Testis (tissue), 3 donors: ENCODE data around the gene HIRA. TPM values are rescaled to one million over a fixed set of nuclear protein-coding genes. Genes with fewer than 3 reads are reported as not detected.
"Not testable (repeated sequence)": the region's sequence is repeated elsewhere in the genome, so short reads cannot be mapped to it uniquely, and the experiment has no call there.

Experiments used
- DNase-seq: peaks from one replicate; pipeline ENCODE4 v3.0.0-alpha.2; 2019
- H3K27ac ChIP-seq, 2 donors: fragments of 200-600 bp; sonication (generic); one replicate each; pipeline ENCODE4 v1.5.1; 2019
- H3K27me3 ChIP-seq: fragments of 200-600 bp; sonication (generic); one replicate; pipeline ENCODE4 v1.5.1; 2019
- H3K36me3 ChIP-seq: fragments of 200-600 bp; sonication (generic); one replicate; pipeline ENCODE4 v1.5.1; 2017; ENCODE audit warnings: low read depth; ENCODE audit errors: missing control alignments
- H3K4me1 ChIP-seq: fragments of 200-600 bp; sonication (generic); one replicate; pipeline ENCODE4 v1.5.1; 2019
- H3K4me3 ChIP-seq, 2 donors: fragments of 200-600 bp; sonication (generic); one replicate each; pipeline ENCODE4 v1.5.1; 2017 to 2019
- H3K9me3 ChIP-seq: fragments of 200-600 bp; sonication (generic); one replicate; pipeline ENCODE4 v1.5.1; 2017
- POLR2A ChIP-seq: fragments of 450-650 bp; IDR thresholded peaks from one replicate; pipeline ENCODE4 v1.6.1; 2017; ENCODE audit warnings: antibody characterized with exemption, mild to moderate bottlenecking, moderate library complexity
- WGBS, 2 donors: methylation state at CpG; one replicate each; pipeline ENCODE4 v1.1.5; 2018; 5-methylcytosine and 5-hydroxymethylcytosine counted together
- intact Hi-C: fragments of 100-400 bp; cut with DNase I; formaldehyde crosslinking; loops from one replicate; pipeline ENCODE4 v1.15.1; 2023; ENCODE audit warnings: low total_unique reads
- polyA plus RNA-seq: library from polyadenylated mRNA; stranded (reverse); fragments of 350-450 nt; fragmentation: Illumina TruSeq; extraction: RNeasy Lipid Tissue Mini Kit (QIAGEN cat#74804); gene quantifications from one replicate; pipeline ENCODE4 v1.2.3, GENCODE V29; 2014; ENCODE audit warnings: low read depth, low replicate concordance; ENCODE audit not compliant: insufficient read depth
- total RNA-seq, 2 donors: library from RNA; depleted of rRNA; stranded (reverse); fragments of >200 nt; gene quantifications; one replicate each; pipeline ENCODE4 v1.2.3, GENCODE V29; 2016
- TF ChIP-seq, protein P1 (sequence below), 3 experiments: fragments of 450-650 bp in 2 of 3; fragments of 200-600 bp in 1 of 3; sonication (generic) in 1 of 3; IDR thresholded peaks; one replicate each; pipeline ENCODE4 v1.5.1; 2016 to 2019; ENCODE audit warnings: antibody characterized with exemption in 3 of 3, mild to moderate bottlenecking in 2 of 3, moderate library complexity in 1 of 3

Gene HIRA
- total and polyA plus RNA-seq, 3 donors from 2014 or later, result 17.7 to 25.7 (median 21.8) TPM

DNA sequence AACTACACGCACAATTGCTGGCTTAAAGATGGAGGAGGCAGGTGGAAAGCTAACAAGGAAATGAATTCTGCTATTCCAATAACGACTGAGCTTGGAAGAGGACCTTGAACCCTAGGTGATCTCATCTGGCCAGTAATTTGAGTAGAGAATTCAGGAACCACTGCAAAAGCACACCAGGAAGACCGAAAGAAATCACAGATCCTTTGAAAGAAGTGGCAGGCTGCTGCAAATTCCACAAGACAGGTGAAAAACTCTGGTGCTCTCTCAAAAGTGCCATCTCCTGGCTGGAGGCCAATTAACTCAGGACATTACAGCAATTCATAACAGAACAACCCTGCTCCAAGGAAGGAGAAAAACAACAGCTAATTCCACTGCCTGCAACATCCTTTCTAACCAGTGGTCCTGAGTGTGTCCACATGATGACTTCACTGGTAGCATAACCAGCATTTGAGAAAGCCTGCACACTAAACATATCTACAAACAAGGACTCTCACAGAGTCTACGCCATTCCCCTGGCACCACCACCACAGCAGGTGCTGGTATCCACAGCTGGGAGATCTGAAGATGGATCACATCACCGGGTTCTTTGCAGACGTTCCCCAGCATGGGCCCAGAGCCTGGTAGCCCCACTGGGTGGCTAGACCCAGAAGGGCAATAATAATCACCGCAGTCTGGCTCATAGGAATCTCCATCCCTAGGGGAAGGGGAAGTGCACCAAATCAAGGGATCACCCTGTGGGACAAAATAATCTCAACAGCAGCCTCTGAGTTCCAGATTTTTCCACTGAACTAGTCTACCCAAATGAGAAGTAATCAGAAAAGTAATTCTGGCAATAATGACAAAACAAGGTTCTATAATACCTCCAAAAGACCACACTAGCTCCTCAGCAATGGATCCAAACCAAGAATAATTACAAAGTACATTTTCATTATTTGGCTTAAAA is 95.1 kb downstream of the HIRA start:
- Histone ChIP-seq H3K9me3 (no peaks in the 10 kb centered on the region), H3K27ac (no peak overlapping the region), H3K4me3 (no peak overlapping the region), H3K4me1 (no peaks in the 10 kb centered on the region), H3K36me3 (no peaks in the 10 kb centered on the region), H3K27me3 (no peaks in the 10 kb centered on the region)
- 89 to 93% methylated on average over 4 to 7 of the region's 7 CpGs for WGBS, 2 donors
- no peak for DNase-seq
- TF ChIP-seq, protein P1, sequence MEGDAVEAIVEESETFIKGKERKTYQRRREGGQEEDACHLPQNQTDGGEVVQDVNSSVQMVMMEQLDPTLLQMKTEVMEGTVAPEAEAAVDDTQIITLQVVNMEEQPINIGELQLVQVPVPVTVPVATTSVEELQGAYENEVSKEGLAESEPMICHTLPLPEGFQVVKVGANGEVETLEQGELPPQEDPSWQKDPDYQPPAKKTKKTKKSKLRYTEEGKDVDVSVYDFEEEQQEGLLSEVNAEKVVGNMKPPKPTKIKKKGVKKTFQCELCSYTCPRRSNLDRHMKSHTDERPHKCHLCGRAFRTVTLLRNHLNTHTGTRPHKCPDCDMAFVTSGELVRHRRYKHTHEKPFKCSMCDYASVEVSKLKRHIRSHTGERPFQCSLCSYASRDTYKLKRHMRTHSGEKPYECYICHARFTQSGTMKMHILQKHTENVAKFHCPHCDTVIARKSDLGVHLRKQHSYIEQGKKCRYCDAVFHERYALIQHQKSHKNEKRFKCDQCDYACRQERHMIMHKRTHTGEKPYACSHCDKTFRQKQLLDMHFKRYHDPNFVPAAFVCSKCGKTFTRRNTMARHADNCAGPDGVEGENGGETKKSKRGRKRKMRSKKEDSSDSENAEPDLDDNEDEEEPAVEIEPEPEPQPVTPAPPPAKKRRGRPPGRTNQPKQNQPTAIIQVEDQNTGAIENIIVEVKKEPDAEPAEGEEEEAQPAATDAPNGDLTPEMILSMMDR (IDR thresholded peaks at IDR 0.05), result no peak
- intact Hi-C loops, result no loop called here

DNA sequence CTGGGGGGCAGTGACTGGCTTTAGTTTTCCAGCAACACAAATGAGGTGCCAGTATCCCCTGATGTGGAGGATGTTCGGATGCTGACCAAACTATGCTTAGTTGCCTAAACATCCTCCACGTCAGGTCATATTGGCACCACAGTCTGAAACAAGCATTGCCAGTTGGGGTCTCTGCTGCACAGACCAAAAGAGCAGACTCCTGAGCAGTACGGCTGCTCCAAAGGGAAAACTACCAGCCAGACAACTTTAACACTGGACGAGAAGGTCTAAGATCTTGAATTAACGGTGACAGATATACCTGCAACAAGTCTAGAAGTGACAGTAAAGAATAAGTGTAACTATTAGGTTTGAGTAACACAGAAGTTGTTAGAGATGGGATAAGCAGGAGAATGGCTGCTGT is 99.6 kb downstream of the HIRA start:
- intact Hi-C loops, result no loop called here
- Histone ChIP-seq H3K27me3 (no peaks in the 10 kb centered on the region), H3K4me3 (no peak overlapping the region), H3K27ac (no peak overlapping the region), H3K4me1 (no peaks in the 10 kb centered on the region), H3K9me3 (no peaks in the 10 kb centered on the region), H3K36me3 (peaks cover 3% of the 10 kb centered on the region)
- TF ChIP-seq, protein P1 (IDR thresholded peaks at IDR 0.05), result no peak
- no peak for TF ChIP-seq POLR2A
- DNase-seq, result no peak
- WGBS, 2 donors, result 91 to 97% methylated on average over 5 of the region's 5 CpGs

DNA sequence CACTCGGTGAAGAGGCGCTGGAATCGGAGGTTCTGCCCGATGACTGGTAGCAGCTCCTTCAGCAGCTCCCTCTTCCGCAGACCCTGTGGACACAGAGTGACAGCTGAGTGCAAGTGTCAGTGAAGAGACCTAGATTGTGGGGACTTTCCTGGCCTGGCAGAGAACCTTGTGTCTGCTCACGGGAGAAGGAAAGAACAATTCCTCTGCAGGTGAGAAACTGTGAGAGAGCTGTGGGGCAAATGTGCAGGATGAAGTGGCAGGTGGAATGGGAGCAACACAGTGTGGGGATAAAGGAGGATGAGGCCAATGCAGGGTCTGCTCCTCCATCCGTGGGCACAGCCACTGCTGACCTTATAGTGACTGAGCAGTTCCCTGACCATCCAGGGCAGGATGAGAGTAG is 100.1 kb downstream of the HIRA start:
- DNase-seq, result no peak
- Histone ChIP-seq H3K4me1 (no peaks in the 10 kb centered on the region), H3K27me3 (no peaks in the 10 kb centered on the region), H3K9me3 (no peaks in the 10 kb centered on the region), H3K27ac (no peak overlapping the region), H3K4me3 (no peak overlapping the region), H3K36me3 (peaks cover 3% of the 10 kb centered on the region)
- TF ChIP-seq, protein P1 (IDR thresholded peaks at IDR 0.05), result no peak
- no peak for TF ChIP-seq POLR2A
- intact Hi-C loops, result no loop called here
- 91 to 94% methylated on average over 3 to 7 of the region's 7 CpGs for WGBS, 2 donors

DNA sequence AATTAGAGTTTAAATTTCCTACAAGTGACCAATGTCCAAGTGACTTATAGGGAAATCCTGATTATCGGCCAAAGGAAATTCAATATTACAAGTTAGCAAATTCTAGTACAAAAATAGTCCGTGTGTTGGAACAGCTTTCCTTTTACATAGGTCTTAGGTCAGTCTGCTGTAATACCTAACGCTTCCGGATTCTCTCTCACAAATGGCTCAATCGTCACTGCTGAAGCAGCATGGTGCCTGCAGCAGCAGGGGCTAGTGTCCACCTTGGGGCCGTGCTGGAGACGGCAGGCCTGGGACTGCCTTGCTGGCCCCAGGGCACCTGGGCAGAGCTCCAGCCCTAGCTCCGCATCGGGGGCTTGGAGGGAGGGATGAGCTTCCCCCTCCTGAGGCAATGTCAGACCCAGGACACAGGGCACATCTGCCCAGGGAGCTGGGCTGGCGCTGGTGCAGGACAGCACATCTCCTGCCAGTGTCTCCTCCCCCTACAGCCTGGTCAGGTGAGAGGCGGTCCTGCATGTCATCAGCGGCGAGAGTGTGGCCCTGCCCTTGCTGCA is 100.6 kb downstream of the HIRA start:
- no peaks in the 10 kb centered on the region for H3K9me3 ChIP-seq
- H3K27ac ChIP-seq, result no peak overlapping the region
- H3K4me1 ChIP-seq, result no peaks in the 10 kb centered on the region
- intact Hi-C loops, result no loop called here
- DNase-seq, result no peak
- 95 to 96% methylated on average over 8 to 13 of the region's 13 CpGs for WGBS, 2 donors
- peaks cover 3% of the 10 kb centered on the region for H3K36me3 ChIP-seq
- no peak overlapping the region for H3K4me3 ChIP-seq
- H3K27me3 ChIP-seq, result no peaks in the 10 kb centered on the region
- no peak for TF ChIP-seq POLR2A
- TF ChIP-seq, protein P1 (IDR thresholded peaks at IDR 0.05), result no peak

DNA sequence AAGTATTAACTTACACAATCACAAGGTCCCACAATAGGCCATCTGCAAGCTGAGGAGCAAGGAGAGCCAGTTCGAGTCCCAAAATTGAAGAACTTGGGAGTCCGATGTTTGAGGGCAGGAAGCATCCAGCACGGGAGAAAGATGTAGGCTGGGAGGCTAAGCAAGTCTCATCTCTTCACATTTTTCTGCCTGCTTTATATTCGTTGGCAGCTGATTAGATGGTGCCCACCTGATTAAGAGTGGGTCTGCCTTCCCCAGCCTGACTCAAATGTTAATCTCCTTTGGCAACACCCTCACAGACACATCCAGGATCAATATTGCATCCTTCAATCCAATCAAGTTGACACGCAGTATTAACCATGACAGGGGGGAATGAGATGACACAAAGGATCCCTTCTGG is 101.3 kb downstream of the HIRA start:
- H3K4me1 ChIP-seq, H3K36me3 ChIP-seq, H3K4me3 ChIP-seq, DNase-seq, H3K27me3 ChIP-seq, intact Hi-C loops, H3K9me3 ChIP-seq, H3K27ac ChIP-seq: not testable (repeated sequence)
- WGBS, 2 donors, result 88 to 93% methylated on average over 5 of the region's 5 CpGs
